A549 (cell line): ENCODE data around the gene USP3. TPM values are rescaled to one million over a fixed set of nuclear protein-coding genes. Genes with fewer than 3 reads are reported as not detected.

Experiments
- BCL3 ChIP-seq: fragments of >200 bp; sonication (Bioruptor Twin); formaldehyde crosslinking; IDR thresholded peaks from 3 replicates; pipeline ENCODE4 v1.6.1; 2016
- BHLHE40 ChIP-seq: IDR thresholded peaks from 2 replicates; pipeline ENCODE4 v1.6.1; 2012; ENCODE audit warnings: low read depth, low read length, inconsistent platforms
- CHD4 ChIP-seq: fragments of 200-600 bp; sonication (generic); IDR thresholded peaks from 2 replicates; pipeline ENCODE4 v1.6.1; 2016; ENCODE audit warnings: antibody characterized with exemption, mild to moderate bottlenecking, borderline replicate concordance
- CTCF ChIP-seq: fragments of >200 bp; sonication (Bioruptor Twin); formaldehyde crosslinking; IDR thresholded peaks from 3 replicates; pipeline ENCODE4 v1.5.1; 2016
- E2F6 ChIP-seq: IDR thresholded peaks from 2 replicates; pipeline ENCODE4 v1.6.1; 2012; ENCODE audit warnings: low read depth, borderline replicate concordance
- EHF ChIP-seq: fragments of 250-450 bp; sonication (Bioruptor Pico); IDR thresholded peaks from 2 replicates; pipeline ENCODE4 v1.5.0; 2020; ENCODE audit warnings: mild to moderate bottlenecking
- ELK1 ChIP-seq: fragments of 150-350 bp; IDR thresholded peaks from 2 replicates; pipeline ENCODE4 v1.6.1; 2014; ENCODE audit warnings: low read depth, mild to moderate bottlenecking, low read length
- EP300 ChIP-seq, 2 experiments: fragments of >200 bp; sonication (Bioruptor Twin); formaldehyde crosslinking; IDR thresholded peaks; 2 replicates in 1 of 2; 3 replicates in 1 of 2; pipeline ENCODE4 v1.6.1; 2016 to 2017
- FOSB ChIP-seq: fragments of 250-450 bp; sonication (Bioruptor Pico); IDR thresholded peaks from 2 replicates; pipeline ENCODE4 v1.5.0; 2020; ENCODE audit warnings: mild to moderate bottlenecking, moderate library complexity
- FOSL2 ChIP-seq, 2 experiments: fragments of 450-650 bp in 1 of 2; fragments of >200 bp in 1 of 2; sonication (Bioruptor Twin) in 1 of 2; formaldehyde crosslinking; IDR thresholded peaks; 2 replicates each; pipeline versions ENCODE4 v1.5.0 to v1.6.1; 2016 to 2020; ENCODE audit warnings: mild to moderate bottlenecking in 1 of 2, moderate library complexity in 1 of 2
- FOXS1 ChIP-seq: fragments of 250-450 bp; sonication (Bioruptor Pico); IDR thresholded peaks from 2 replicates; pipeline ENCODE4 v1.5.0; 2020; ENCODE audit warnings: mild to moderate bottlenecking, moderate library complexity
- HDAC2 ChIP-seq: fragments of 200-600 bp; sonication (generic); IDR thresholded peaks from 2 replicates; pipeline ENCODE4 v1.6.1; 2016
- HEYL ChIP-seq: fragments of 250-450 bp; sonication (Bioruptor Pico); IDR thresholded peaks from 2 replicates; pipeline ENCODE4 v1.8.0; 2021; ENCODE audit warnings: mild to moderate bottlenecking, moderate library complexity
- HMGXB4 ChIP-seq: fragments of 250-450 bp; sonication (Bioruptor Pico); IDR thresholded peaks from 2 replicates; pipeline ENCODE4 v1.5.0; 2021; ENCODE audit warnings: mild to moderate bottlenecking, moderate library complexity, borderline replicate concordance
- HOXA7 ChIP-seq: fragments of 250-450 bp; sonication (Bioruptor Pico); IDR thresholded peaks from 2 replicates; pipeline ENCODE4 v1.5.0; 2020; ENCODE audit warnings: mild to moderate bottlenecking, moderate library complexity
- HOXB5 ChIP-seq: fragments of 250-450 bp; sonication (Bioruptor Pico); IDR thresholded peaks from 2 replicates; pipeline ENCODE4 v1.5.0; 2020; ENCODE audit warnings: mild to moderate bottlenecking, moderate library complexity
- JUN ChIP-seq, 2 experiments: fragments of >200 bp; sonication (Bioruptor Twin); formaldehyde crosslinking; IDR thresholded peaks; 2 replicates in 1 of 2; 3 replicates in 1 of 2; pipeline ENCODE4 v1.6.1; 2016 to 2017
- JUNB ChIP-seq: fragments of >200 bp; sonication (Bioruptor Twin); formaldehyde crosslinking; IDR thresholded peaks from 2 replicates; pipeline ENCODE4 v1.6.1; 2016
- KDM1A ChIP-seq: fragments of 200-600 bp; sonication (generic); IDR thresholded peaks from 2 replicates; pipeline ENCODE4 v1.6.1; 2016; ENCODE audit warnings: low read depth, mild to moderate bottlenecking
- KDM5A ChIP-seq: fragments of 200-600 bp; sonication (generic); IDR thresholded peaks from 2 replicates; pipeline ENCODE4 v1.6.1; 2016; ENCODE audit warnings: antibody characterized with exemption, mild to moderate bottlenecking
- MAFK ChIP-seq: fragments of 450-650 bp; IDR thresholded peaks from 2 replicates; pipeline ENCODE4 v1.6.1; 2014; ENCODE audit not compliant: partially characterized antibody
- MAX ChIP-seq: IDR thresholded peaks from 2 replicates; pipeline ENCODE4 v1.6.1; 2012
- MYC ChIP-seq: IDR thresholded peaks from 2 replicates; pipeline ENCODE4 v1.6.1; 2012; ENCODE audit warnings: mild to moderate bottlenecking, inconsistent platforms, low read length, improper control_type of control experiment, borderline replicate concordance
- NR3C1 ChIP-seq: fragments of >200 bp; sonication (Bioruptor Twin); formaldehyde crosslinking; IDR thresholded peaks from 3 replicates; pipeline ENCODE4 v1.6.1; 2017
- PHF8 ChIP-seq: fragments of 200-600 bp; sonication (generic); IDR thresholded peaks from 2 replicates; pipeline ENCODE4 v1.6.1; 2016; ENCODE audit warnings: low read depth, mild to moderate bottlenecking, antibody characterized with exemption, moderate library complexity, borderline replicate concordance
- POLR2A ChIP-seq: IDR thresholded peaks from 2 replicates; pipeline ENCODE4 v1.6.1; 2012; ENCODE audit warnings: mild to moderate bottlenecking, low read length
- RARB ChIP-seq: fragments of 250-450 bp; sonication (Bioruptor Pico); IDR thresholded peaks from 2 replicates; pipeline ENCODE4 v1.8.0; 2021; ENCODE audit warnings: mild to moderate bottlenecking, moderate library complexity
- RFX5 ChIP-seq: fragments of 450-650 bp; IDR thresholded peaks from 2 replicates; pipeline ENCODE4 v1.7.1; 2014; ENCODE audit warnings: antibody characterized with exemption, mild to moderate bottlenecking, moderate library complexity
- RNF2 ChIP-seq: fragments of 200-600 bp; sonication (generic); IDR thresholded peaks from 2 replicates; pipeline ENCODE4 v1.6.1; 2016; ENCODE audit warnings: low read depth, mild to moderate bottlenecking, antibody characterized with exemption, moderate library complexity, borderline replicate concordance
- SREBF2 ChIP-seq: fragments of 450-650 bp; IDR thresholded peaks from 2 replicates; pipeline ENCODE4 v1.6.1; 2014; ENCODE audit warnings: mild to moderate bottlenecking, moderate library complexity
- USF2 ChIP-seq: fragments of 450-650 bp; IDR thresholded peaks from 2 replicates; pipeline ENCODE4 v1.6.1; 2014; ENCODE audit warnings: antibody characterized with exemption
- ZC3H11A ChIP-seq: fragments of 450-650 bp; IDR thresholded peaks from 2 replicates; pipeline ENCODE4 v1.6.1; 2014; ENCODE audit warnings: antibody characterized with exemption, mild to moderate bottlenecking
- ZFP36 ChIP-seq: fragments of 450-650 bp; IDR thresholded peaks from 2 replicates; pipeline ENCODE4 v1.6.1; 2014; ENCODE audit warnings: borderline replicate concordance; ENCODE audit not compliant: partially characterized antibody
- ZNF302 ChIP-seq: fragments of 250-450 bp; sonication (Bioruptor Pico); IDR thresholded peaks from 2 replicates; pipeline ENCODE4 v1.9.0; 2021; ENCODE audit warnings: inconsistent platforms, mild to moderate bottlenecking, moderate library complexity
- ZSCAN20 ChIP-seq: fragments of 250-450 bp; sonication (Bioruptor Pico); IDR thresholded peaks from 2 replicates; pipeline ENCODE4 v1.8.0; 2022; ENCODE audit warnings: mild to moderate bottlenecking, moderate library complexity
- polyA plus RNA-seq, 4 experiments: library from polyadenylated mRNA; depleted of rRNA in 3 of 4; stranded (reverse); fragments of >200 nt; fragmentation: RNase III in 1 of 4; extraction: RNeasy Plus Mini Kit Qiagen cat#74134 plus additional on column Dnase treatment in 1 of 4; gene quantifications; 2 replicates in 3 of 4; 3 replicates in 1 of 4; pipeline ENCODE4 v1.2.3, GENCODE V29; 2011 to 2017

Gene USP3
- polyA plus RNA-seq, 2 of the 4 experiments (the other 2 are of a cell fraction), result 41.8 to 99.1 TPM

- no peak for TF ChIP-seq KDM5A
- no peak; the same call in 1 of the 2 replicates for TF ChIP-seq E2F6
- TF ChIP-seq USF2, result peak; percentile 75
- TF ChIP-seq HDAC2, result peak; percentile 60; the same call in 1 of the 2 replicates
- no peak for TF ChIP-seq JUN (IDR thresholded peaks at IDR 0.05)
- no peak for TF ChIP-seq EP300 (IDR thresholded peaks at IDR 0.05)
- TF ChIP-seq MAFK, result no peak
- no peak for TF ChIP-seq NR3C1
- TF ChIP-seq FOSB, result peak; percentile 97
- TF ChIP-seq HOXA7 (CRISPR knock-in tag), result peak; percentile 92
- 0 out of 2 replicates have a peak, but pooled peaks have one; percentile 53 for TF ChIP-seq RNF2
- TF ChIP-seq MAX, result peak; percentile 84
- peak; percentile 12; the same call in 1 of the 2 replicates for TF ChIP-seq FOSL2 (IDR thresholded peaks at IDR 0.05)
- peak; percentile 84 for TF ChIP-seq FOSL2 (CRISPR knock-in tag; IDR thresholded peaks at IDR 0.05)
- no peak for TF ChIP-seq RFX5
- no peak for TF ChIP-seq CTCF
- no peak; the same call in 2 of the 3 replicates for TF ChIP-seq BCL3
- TF ChIP-seq CHD4, result no peak
- TF ChIP-seq POLR2A, result peak; percentile 39
- TF ChIP-seq MYC, result peak; percentile 95
- no peak for TF ChIP-seq ELK1
- TF ChIP-seq KDM1A, result no peak
- peak; percentile 54; the same call in 1 of the 2 replicates for TF ChIP-seq PHF8
- no peak; the same call in 1 of the 2 replicates for TF ChIP-seq RARB
- no peak for TF ChIP-seq ZFP36
- no peak for TF ChIP-seq JUNB
- peak; percentile 2; the same call in 1 of the 2 replicates for TF ChIP-seq ZSCAN20 (CRISPR knock-in tag)
- no peak for TF ChIP-seq ZC3H11A
- TF ChIP-seq HEYL (CRISPR knock-in tag), result no peak
- TF ChIP-seq HMGXB4 (CRISPR knock-in tag), result peak; percentile 17; the same call in 1 of the 2 replicates
- no peak for TF ChIP-seq SREBF2
- peak; percentile 8; the same call in 1 of the 2 replicates for TF ChIP-seq BHLHE40
- peak; percentile 86 for TF ChIP-seq EHF
- TF ChIP-seq FOXS1 (CRISPR knock-in tag), result peak; percentile 70
- TF ChIP-seq ZNF302, result no peak; the same call in 1 of the 2 replicates
- TF ChIP-seq HOXB5 (CRISPR knock-in tag), result peak; percentile 86
These were observed 600 bp upstream of the USP3 start (continued) for GRCh38 chr15:63503739-63504246.
